ENCODE data around the gene MLIP. TPM values are rescaled to one million over a fixed set of nuclear protein-coding genes. Genes with fewer than 3 reads are reported as not detected.
"Not testable (repeated sequence)": the region's sequence is repeated elsewhere in the genome, so short reads cannot be mapped to it uniquely, and the experiment has no call there.

Gene MLIP
- total RNA-seq, 1 donor from 2014 or later = 0.29 TPM

DNA sequence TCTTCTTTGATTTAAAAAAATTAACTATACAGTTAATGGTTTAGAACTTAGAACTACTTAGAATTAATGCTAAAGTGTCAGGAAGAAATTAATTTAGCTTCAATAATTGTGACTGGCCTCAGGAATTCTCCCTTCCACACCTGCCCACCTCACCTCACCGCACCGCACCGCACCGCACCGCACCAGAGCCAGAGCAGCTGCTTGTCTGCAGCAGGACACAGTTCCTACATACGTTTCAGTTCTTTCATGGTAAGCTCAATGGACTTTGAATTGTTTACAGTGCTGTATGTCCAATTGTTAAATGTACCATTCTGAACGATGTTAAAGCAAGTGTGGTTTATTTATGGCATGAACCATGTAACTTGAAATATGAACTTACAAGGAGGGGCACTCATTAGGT, 98.7 kb downstream of the MLIP start:
- DNase-seq (ENCODE audit: low spot score) = not testable (repeated sequence)

GRCh38 chr6:54214286-54214685, 103.0 kb downstream of the MLIP start:
- no peak for DNase-seq (ENCODE audit: low spot score)

GRCh38 chr6:54216336-54216735, 105.1 kb downstream of the MLIP start:
- no peak for DNase-seq (ENCODE audit: low spot score)

DNA sequence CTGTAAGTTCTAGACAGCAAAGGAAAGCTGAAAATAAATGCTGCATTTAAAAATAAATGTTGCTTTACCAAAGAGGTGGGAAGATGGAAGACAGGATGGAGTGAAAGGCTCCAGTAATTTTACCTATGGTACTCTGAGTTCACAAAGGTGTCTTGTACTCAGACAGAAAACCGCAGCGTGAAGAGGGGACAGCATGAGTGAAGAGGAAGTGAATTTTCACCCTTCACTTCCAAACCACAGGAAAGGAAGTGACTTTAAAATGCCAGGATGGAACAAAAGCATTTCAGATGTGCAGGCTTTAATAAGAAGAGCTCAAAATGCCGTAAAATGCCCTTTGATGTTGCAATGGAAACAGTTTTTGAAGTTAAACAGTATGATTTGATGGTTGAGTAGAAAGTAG, 105.8 kb downstream of the MLIP start:
- no peak for DNase-seq (ENCODE audit: low spot score)

DNA sequence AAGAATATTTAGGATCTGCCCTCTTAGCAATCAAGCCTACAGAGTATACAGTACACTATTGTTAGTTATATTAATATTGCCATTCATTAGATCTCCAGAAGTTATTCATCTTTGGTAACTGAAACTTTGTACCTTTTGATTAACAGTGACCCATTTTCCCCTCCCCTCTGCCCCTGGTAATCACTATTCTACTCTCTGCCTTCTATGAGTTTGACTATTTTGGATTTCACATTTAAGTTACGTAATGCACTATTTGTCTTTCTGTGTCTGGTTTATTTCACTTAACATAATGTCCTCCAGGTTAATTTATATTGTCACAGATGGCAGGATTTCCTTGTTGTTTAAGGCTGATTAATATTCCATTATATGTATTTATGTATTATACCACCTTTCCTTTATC, 111.0 kb downstream of the MLIP start:
- no peak for DNase-seq (ENCODE audit: low spot score)

GRCh38 chr6:54232703-54233102, 121.5 kb downstream of the MLIP start:
- no peak for DNase-seq (ENCODE audit: low spot score)

GRCh38 chr6:54234539-54234938, 123.3 kb downstream of the MLIP start:
- no peak for DNase-seq (ENCODE audit: low spot score)

DNA sequence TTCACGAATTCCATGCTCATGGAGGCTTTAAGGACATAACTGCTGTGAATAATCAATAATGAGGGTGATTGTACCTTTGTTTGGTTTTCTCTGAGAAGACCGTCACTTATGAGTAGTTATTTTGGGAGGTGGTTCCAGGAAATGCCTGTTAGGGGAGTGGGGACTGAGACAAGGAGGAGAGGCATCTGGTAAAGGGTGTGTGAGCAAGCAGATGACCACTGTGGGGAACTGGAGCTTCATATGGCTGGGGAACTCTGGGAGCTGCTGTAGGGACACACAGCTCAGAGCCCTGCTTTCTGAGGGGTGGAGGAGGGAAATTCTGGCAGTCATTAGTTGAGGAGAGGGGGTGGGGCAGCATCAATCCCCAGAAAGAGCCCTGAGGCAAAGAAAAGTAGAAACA, 125.7 kb downstream of the MLIP start:
- no peak for DNase-seq (ENCODE audit: low spot score)

- no peak for DNase-seq (ENCODE audit: low spot score)
These were observed 127.2 kb downstream of the MLIP start for GRCh38 chr6:54238396-54238795.

GRCh38 chr6:54243699-54244098, 132.5 kb downstream of the MLIP start:
- DNase-seq (ENCODE audit: low spot score) = no peak

DNA sequence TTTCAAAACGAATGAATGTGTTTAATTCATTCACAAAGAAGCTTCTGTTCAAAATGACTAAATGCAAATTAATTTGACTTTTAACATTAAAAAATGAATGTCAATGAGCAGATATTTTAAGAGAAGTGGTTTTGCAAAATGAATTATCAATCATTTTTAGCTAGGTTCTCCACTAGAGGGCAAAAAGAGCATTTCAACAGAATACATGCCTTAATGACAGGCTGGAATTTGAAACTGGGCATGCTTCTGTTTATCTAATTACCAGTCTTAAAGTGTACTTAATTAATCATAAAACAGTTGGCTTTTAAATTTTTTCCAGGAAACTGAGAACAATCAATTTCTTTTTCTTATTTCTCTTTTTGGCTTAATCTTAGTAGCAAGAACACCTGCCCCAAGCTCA, 133.2 kb downstream of the MLIP start:
- no peak for DNase-seq (ENCODE audit: low spot score)

DNA sequence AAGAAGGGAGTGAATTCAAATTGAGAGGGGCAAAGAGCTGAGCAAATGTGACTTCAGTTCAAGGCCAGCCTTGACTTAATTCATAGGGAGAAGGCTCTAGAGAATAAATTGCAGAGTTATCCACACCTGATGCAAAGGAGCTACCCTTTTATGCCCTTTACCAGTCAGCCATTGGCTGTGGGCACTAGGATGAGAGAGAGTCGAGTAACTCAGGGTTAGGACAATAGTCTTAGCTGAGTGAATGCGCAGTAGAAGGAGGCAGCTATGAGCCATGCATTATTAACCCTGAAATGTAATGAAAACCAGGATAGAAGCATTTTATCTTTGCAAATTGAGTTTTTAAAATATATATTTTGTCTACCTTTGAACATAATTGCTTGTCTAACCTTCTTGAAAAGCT, 134.0 kb downstream of the MLIP start:
- DNase-seq (ENCODE audit: low spot score) = no peak

GRCh38 chr6:54248319-54248718, 137.1 kb downstream of the MLIP start:
- no peak for DNase-seq (ENCODE audit: low spot score)

GRCh38 chr6:54248994-54249393, 137.8 kb downstream of the MLIP start:
- DNase-seq (ENCODE audit: low spot score) = no peak

GRCh38 chr6:54249812-54250211, 138.6 kb downstream of the MLIP start:
- not testable (repeated sequence) for DNase-seq (ENCODE audit: low spot score)

DNA sequence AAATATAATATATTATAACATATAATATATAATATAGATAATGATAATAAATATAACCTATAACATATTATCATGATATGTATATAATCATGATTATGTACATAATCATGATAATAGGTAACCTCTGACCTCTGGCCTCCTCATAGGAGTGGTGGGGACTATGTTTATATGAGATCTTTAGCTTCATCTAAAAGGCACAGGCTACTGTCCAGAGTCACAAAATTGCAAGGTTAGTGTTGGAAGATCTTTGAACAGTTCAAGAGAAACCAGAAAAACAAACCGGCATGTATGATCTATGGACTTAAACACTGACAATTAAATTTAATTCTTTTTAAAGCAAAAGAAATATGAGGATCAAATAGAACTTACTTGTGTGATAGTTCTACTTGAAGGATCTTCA, 141.3 kb downstream of the MLIP start:
- DNase-seq (ENCODE audit: low spot score) = no peak

- no peak for DNase-seq (ENCODE audit: low spot score)
These were observed 141.7 kb downstream of the MLIP start for GRCh38 chr6:54252916-54253315.

DNA sequence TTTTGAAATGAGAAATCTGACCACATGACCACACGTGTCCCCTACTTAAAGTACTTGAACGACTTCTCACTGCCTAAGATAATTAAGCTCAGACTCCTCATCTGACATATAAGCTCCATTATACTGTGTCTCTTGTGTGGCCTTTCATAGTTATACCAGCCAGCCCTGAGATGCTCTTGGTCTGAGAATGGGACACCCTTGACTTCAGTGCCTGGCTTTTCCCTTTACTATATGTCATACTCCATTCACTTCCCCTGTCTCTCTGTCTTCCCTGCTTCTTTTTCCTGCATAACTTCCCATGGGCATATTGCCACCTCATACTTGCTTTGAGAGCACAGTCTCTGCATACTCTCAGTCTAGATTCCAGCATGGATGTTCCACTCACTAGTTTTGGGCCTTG, 143.6 kb downstream of the MLIP start:
- DNase-seq (ENCODE audit: low spot score) = no peak

DNA sequence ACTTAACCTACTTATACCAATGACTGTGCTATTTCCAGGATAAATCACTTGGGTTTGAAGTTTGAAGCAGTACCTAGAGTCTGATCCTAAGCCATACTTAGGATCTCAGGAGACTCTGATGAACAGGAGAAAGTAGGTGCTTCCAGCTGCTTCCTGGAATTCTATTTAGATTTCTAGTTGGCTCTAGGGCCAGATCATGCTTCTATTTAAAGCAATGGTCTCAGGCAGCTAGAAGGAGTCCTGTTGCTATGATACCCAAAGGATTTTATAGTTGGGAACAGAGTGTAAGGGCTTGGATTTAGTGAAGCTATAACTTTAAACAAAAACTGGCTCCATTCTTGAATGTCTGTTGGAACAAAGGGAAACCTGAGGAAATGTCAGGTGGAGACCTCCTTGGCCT, 144.6 kb downstream of the MLIP start:
- no peak for DNase-seq (ENCODE audit: low spot score)

- no peak for DNase-seq (ENCODE audit: low spot score)
These were observed 148.8 kb downstream of the MLIP start for GRCh38 chr6:54260025-54260424.

DNA sequence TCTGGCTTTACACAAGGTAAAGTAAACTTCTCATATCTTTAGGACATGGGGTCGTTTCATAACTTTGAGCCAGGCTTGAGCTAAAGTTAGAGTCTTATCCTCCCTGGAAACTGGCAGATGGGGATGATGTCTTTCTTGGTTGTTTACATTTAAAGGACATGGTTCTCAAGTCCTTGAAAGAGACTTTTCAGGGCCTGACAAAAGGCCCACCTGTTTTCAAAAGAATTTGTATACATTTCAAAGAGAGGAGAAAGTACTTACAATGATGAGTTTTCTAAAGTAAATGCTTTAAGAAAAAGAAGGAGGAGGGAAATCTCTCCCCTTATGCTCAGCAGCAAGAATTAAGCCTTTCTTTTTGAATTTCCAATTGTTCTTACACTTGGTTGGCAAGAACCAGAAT, 151.3 kb downstream of the MLIP start:
- no peak for DNase-seq (ENCODE audit: low spot score)

- no peak for DNase-seq (ENCODE audit: low spot score)
These were observed 151.7 kb downstream of the MLIP start for GRCh38 chr6:54262971-54263370.

DNA sequence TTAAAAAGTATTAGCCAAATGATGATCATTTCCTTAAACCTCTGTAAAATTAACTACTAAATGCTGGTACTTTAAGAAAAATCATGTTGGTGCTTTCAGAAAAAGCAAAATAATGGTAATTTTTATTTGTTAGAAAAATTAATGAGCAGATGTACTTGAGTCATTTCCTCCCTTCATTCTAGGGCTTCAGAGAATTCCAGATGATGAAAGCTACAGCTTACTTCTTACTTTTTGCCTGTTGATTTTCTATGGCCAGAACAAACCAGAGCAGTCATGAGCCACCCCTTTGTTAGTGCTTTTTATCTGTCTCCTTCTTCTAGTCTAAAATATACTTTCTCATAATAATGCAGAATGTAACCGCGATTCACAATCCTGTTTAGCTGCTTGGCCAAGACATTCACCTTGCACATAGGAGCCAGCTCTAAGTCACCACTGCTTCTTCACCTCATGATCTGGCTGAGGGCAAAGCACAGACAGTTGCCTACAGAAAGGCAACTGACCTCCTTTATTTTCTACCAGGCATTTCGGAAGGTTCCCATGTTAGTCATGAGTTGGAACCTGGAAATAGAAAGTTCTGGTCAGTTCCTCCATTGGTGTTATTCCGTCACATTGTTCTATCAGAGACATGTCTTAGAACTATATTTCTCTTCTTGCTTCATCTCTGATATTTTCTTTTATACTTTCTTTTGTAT, 153.5 kb downstream of the MLIP start:
- no peak for DNase-seq (ENCODE audit: low spot score)

GRCh38 chr6:54266400-54266923, 155.2 kb downstream of the MLIP start:
- no peak for DNase-seq (ENCODE audit: low spot score)

Data from mesenteric fat pad (tissue), 1 donor.